Measurements from ENCODE around the gene LSM3.

The LSM3 gene

DNA sequence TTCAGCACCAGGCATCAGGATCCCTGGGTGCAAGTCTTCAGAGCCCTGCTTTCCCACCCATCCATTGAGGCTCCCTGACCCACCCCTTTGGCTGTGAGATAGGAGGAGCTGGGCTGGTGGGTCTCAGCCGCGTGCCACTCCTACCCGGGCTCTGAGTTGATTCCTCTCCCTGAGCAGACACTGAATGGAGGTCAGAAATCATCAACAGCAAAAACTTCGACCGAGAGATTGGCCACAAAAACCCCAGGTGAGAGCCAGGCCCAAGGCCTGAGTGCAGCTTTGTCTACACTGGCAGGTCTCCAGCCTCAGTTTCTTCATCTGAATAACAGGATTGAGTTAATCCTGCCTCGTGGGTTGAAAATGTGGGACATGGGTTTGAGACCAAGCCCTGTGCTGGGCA lies 45.9 kb upstream of the LSM3 start:
- no peak overlapping the region for H3K4me3 ChIP-seq (ENCODE audit: low read length)
- TF ChIP-seq, protein P1, sequence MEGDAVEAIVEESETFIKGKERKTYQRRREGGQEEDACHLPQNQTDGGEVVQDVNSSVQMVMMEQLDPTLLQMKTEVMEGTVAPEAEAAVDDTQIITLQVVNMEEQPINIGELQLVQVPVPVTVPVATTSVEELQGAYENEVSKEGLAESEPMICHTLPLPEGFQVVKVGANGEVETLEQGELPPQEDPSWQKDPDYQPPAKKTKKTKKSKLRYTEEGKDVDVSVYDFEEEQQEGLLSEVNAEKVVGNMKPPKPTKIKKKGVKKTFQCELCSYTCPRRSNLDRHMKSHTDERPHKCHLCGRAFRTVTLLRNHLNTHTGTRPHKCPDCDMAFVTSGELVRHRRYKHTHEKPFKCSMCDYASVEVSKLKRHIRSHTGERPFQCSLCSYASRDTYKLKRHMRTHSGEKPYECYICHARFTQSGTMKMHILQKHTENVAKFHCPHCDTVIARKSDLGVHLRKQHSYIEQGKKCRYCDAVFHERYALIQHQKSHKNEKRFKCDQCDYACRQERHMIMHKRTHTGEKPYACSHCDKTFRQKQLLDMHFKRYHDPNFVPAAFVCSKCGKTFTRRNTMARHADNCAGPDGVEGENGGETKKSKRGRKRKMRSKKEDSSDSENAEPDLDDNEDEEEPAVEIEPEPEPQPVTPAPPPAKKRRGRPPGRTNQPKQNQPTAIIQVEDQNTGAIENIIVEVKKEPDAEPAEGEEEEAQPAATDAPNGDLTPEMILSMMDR (IDR thresholded peaks at IDR 0.05; ENCODE audit: insufficient read depth, low read depth, low read length, missing control alignments) = no peak
- no peak for DNase-seq (ENCODE audit: low read depth)

DNA sequence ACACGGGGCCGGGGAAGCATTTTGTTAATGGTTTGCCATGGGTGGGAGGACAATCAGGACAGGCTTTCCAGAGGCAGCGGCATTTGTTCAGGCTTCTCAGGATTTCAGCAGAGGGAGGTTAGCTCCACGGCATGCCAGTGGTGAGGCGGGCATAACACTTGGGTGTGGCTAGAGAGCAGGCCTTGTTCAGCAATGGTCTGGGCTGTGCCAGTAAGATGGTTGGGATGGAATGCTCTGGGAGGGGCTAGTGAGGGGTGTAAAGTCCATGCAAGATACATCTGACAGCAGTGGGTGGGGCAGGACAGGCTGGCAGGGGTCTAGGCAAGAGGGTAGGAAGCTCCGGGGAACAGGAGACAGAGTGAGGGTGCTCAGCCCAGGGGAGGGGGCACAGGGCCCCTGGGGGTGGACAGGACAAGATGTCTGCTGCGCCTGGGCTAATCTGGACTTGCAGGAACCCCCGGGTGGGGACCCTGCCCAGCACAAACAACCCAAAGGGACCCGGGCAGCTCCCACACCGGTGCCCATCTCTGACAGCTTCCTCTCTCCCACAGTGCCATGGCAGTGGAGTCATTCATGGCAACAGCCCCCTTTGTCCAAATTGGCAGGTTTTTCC lies 45.3 kb upstream of the LSM3 start:
- H3K4me3 ChIP-seq (ENCODE audit: low read length) = no peak overlapping the region
- no peak for DNase-seq (ENCODE audit: low read depth)
- TF ChIP-seq, protein P1 (IDR thresholded peaks at IDR 0.05; ENCODE audit: insufficient read depth, low read depth, low read length, missing control alignments) = no peak

GRCh38 chr3:14133876-14134275 lies 44.7 kb upstream of the LSM3 start:
- TF ChIP-seq, protein P1 (IDR thresholded peaks at IDR 0.05; ENCODE audit: insufficient read depth, low read depth, low read length, missing control alignments) = no peak
- H3K4me3 ChIP-seq (ENCODE audit: low read length) = no peak overlapping the region
- DNase-seq (ENCODE audit: low read depth) = peak; percentile 25

DNA sequence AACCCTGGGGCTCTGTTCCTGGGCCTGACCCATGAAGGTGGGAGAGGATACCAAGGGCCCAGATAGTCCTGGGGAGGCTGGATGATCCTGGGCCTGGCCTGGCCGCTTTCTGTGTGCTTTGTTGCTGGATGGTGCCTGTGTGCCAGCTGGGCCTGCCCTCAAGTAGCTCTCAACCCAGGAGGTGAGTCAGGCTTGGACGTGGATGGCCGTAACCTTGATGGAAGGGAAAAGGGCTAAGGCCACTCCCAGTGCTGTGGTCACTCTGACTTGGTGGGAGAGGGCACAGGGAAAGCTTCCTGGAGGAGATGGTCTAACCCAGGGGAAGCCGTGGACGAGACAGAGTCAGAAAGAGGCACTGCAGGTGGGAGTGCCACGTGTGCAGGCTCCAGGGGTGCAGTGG lies 44.3 kb upstream of the LSM3 start:
- no peak overlapping the region for H3K4me3 ChIP-seq (ENCODE audit: low read length)
- TF ChIP-seq, protein P1 (IDR thresholded peaks at IDR 0.05; ENCODE audit: insufficient read depth, low read depth, low read length, missing control alignments) = no peak
- DNase-seq (ENCODE audit: low read depth) = no peak

DNA sequence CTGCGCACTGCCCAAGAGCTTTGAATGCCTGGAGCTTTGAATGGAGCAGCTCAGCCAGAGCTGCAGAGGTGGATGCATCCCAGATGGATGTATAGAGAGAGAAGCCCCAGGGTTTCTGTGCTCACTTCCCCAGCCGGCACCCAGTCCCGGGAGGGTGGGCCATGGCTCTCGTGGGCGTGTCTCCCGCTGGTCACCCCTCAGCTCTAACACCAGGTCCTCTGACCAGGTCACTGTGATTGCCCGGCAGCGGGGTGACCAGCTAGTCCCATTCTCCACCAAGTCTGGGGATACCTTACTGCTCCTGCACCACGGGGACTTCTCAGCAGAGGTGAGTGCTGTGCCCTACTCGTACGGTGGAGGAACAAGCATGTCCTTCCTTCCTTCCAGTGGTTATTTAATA lies 43.0 kb upstream of the LSM3 start:
- DNase-seq (ENCODE audit: low read depth) = no peak
- TF ChIP-seq, protein P1 (IDR thresholded peaks at IDR 0.05; ENCODE audit: insufficient read depth, low read depth, low read length, missing control alignments) = no peak
- H3K4me3 ChIP-seq (ENCODE audit: low read length) = no peak overlapping the region

GRCh38 chr3:14137004-14137403 lies 41.6 kb upstream of the LSM3 start:
- H3K4me3 ChIP-seq (ENCODE audit: low read length) = no peak overlapping the region
- DNase-seq (ENCODE audit: low read depth) = peak; percentile 46
- TF ChIP-seq, protein P1 (IDR thresholded peaks at IDR 0.05; ENCODE audit: insufficient read depth, low read depth, low read length, missing control alignments) = no peak

DNA sequence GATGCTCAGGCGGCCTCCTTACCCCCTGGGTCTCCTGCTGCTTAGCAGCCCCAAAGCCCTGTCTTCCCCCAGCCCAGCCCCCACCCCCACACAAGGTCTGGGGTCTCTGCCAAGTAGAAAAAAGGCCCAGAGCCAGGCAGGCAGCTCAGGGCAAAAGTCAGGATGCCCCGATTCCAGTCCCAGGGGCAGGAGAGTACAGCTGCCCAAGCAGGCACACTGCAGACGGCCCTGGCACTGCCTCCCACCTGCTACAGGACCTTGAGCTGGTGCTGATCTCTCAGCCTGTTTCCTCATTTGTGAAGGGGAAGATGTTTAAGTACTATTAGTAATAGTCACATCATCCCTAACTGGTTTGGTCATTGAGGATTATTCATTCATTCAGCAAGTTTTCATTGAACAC lies 41.2 kb upstream of the LSM3 start:
- H3K4me3 ChIP-seq (ENCODE audit: low read length) = no peak overlapping the region
- TF ChIP-seq, protein P1 (IDR thresholded peaks at IDR 0.05; ENCODE audit: insufficient read depth, low read depth, low read length, missing control alignments) = no peak
- peak; percentile 71 for DNase-seq (ENCODE audit: low read depth)

Data from epithelial cell of esophagus (primary cell).